ENCODE measurements around the gene ZWILCH. TPM values are rescaled to one million over a fixed set of nuclear protein-coding genes. Genes with fewer than 3 reads are reported as not detected.

Gene ZWILCH
- total and polyA plus RNA-seq, 2 experiments from 2014 or later: 51.0 to 64.1 TPM

DNA sequence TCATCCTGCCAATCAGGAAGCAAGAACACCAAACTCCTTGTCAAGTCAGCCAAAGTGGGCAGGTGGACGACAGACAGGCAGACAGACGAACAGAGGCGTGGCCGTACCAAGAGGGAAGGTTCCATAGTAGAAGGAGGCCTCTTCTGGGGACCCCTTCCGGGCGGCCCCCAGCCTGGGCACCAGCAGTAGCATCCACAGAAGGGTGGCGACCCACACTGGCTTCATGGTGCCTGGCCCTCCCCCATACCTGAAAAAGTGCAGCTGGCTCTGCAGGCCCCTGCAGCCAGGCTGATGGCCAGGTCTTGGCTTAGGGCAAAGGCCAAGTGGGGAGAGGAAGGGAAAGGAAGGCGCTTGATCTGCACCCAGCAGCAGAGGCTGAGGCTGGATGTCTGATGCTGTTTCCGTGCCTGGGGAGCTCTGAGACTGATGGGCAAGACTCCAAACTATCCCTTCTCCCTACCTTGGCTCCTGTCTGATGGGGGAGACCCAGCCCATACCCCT, 60.1 kb downstream of the ZWILCH start (continued):
- TF ChIP-seq, protein P1, sequence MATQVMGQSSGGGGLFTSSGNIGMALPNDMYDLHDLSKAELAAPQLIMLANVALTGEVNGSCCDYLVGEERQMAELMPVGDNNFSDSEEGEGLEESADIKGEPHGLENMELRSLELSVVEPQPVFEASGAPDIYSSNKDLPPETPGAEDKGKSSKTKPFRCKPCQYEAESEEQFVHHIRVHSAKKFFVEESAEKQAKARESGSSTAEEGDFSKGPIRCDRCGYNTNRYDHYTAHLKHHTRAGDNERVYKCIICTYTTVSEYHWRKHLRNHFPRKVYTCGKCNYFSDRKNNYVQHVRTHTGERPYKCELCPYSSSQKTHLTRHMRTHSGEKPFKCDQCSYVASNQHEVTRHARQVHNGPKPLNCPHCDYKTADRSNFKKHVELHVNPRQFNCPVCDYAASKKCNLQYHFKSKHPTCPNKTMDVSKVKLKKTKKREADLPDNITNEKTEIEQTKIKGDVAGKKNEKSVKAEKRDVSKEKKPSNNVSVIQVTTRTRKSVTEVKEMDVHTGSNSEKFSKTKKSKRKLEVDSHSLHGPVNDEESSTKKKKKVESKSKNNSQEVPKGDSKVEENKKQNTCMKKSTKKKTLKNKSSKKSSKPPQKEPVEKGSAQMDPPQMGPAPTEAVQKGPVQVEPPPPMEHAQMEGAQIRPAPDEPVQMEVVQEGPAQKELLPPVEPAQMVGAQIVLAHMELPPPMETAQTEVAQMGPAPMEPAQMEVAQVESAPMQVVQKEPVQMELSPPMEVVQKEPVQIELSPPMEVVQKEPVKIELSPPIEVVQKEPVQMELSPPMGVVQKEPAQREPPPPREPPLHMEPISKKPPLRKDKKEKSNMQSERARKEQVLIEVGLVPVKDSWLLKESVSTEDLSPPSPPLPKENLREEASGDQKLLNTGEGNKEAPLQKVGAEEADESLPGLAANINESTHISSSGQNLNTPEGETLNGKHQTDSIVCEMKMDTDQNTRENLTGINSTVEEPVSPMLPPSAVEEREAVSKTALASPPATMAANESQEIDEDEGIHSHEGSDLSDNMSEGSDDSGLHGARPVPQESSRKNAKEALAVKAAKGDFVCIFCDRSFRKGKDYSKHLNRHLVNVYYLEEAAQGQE (IDR thresholded peaks at IDR 0.05; ENCODE audit: unreplicated experiment): no peak
- TF ChIP-seq EZH2 (IDR thresholded peaks at IDR 0.05; ENCODE audit: low read depth, unreplicated experiment): no peak
- no peak for TF ChIP-seq STAT1 (IDR thresholded peaks at IDR 0.05; ENCODE audit: unreplicated experiment)

- no peaks in the 10 kb centered on the region for H3K79me2 ChIP-seq (replicated peaks; ENCODE audit: insufficient read depth)
- DNase-seq (ENCODE audit: low spot score): peak; percentile 82
- H3K4me3 ChIP-seq: peak within 1 kb of the TSS; percentile 46
- peaks cover 26% of the 10 kb centered on the region for H3K4me1 ChIP-seq (ENCODE audit: insufficient read depth)
- H3K36me3 Mint-ChIP-seq (ENCODE audit: low read depth): peaks cover 5% of the 10 kb centered on the region; the same call in 1 of the 3 replicates
- H3K4me3 Mint-ChIP-seq: peak within 1 kb of the TSS; percentile 60
- H2AFZ ChIP-seq: peak within 1 kb of the TSS; percentile 97
- peak within 1 kb of the TSS; percentile 66 for H3K4me2 ChIP-seq
- peak within 1 kb of the TSS; percentile 50 for H3K27ac ChIP-seq (ENCODE audit: low read depth)
- H4K20me1 ChIP-seq (replicated peaks; ENCODE audit: insufficient read depth): no peaks in the 10 kb centered on the region
- no peaks in the 10 kb centered on the region for H3K27me3 ChIP-seq (ENCODE audit: insufficient read depth)
- H3K27ac Mint-ChIP-seq: peak within 1 kb of the TSS; percentile 76
- ATAC-seq: peak; percentile 84
- H3K9me3 Mint-ChIP-seq: no peaks in the 10 kb centered on the region
- 0 out of 2 replicates have a peak, but pooled peaks cover 6% of the 10 kb centered on the region for H3F3A ChIP-seq (replicated peaks; ENCODE audit: low read depth)
- no peaks in the 10 kb centered on the region for H3K9me2 ChIP-seq (ENCODE audit: insufficient read depth)
- H3K36me3 ChIP-seq (ENCODE audit: insufficient read depth): no peaks in the 10 kb centered on the region
- H3K4me1 Mint-ChIP-seq: peaks cover 28% of the 10 kb centered on the region
- peaks cover 15% of the 10 kb centered on the region for H3K27me3 Mint-ChIP-seq (ENCODE audit: insufficient read depth, low read depth, poor library complexity)
- TF ChIP-seq, protein P2, sequence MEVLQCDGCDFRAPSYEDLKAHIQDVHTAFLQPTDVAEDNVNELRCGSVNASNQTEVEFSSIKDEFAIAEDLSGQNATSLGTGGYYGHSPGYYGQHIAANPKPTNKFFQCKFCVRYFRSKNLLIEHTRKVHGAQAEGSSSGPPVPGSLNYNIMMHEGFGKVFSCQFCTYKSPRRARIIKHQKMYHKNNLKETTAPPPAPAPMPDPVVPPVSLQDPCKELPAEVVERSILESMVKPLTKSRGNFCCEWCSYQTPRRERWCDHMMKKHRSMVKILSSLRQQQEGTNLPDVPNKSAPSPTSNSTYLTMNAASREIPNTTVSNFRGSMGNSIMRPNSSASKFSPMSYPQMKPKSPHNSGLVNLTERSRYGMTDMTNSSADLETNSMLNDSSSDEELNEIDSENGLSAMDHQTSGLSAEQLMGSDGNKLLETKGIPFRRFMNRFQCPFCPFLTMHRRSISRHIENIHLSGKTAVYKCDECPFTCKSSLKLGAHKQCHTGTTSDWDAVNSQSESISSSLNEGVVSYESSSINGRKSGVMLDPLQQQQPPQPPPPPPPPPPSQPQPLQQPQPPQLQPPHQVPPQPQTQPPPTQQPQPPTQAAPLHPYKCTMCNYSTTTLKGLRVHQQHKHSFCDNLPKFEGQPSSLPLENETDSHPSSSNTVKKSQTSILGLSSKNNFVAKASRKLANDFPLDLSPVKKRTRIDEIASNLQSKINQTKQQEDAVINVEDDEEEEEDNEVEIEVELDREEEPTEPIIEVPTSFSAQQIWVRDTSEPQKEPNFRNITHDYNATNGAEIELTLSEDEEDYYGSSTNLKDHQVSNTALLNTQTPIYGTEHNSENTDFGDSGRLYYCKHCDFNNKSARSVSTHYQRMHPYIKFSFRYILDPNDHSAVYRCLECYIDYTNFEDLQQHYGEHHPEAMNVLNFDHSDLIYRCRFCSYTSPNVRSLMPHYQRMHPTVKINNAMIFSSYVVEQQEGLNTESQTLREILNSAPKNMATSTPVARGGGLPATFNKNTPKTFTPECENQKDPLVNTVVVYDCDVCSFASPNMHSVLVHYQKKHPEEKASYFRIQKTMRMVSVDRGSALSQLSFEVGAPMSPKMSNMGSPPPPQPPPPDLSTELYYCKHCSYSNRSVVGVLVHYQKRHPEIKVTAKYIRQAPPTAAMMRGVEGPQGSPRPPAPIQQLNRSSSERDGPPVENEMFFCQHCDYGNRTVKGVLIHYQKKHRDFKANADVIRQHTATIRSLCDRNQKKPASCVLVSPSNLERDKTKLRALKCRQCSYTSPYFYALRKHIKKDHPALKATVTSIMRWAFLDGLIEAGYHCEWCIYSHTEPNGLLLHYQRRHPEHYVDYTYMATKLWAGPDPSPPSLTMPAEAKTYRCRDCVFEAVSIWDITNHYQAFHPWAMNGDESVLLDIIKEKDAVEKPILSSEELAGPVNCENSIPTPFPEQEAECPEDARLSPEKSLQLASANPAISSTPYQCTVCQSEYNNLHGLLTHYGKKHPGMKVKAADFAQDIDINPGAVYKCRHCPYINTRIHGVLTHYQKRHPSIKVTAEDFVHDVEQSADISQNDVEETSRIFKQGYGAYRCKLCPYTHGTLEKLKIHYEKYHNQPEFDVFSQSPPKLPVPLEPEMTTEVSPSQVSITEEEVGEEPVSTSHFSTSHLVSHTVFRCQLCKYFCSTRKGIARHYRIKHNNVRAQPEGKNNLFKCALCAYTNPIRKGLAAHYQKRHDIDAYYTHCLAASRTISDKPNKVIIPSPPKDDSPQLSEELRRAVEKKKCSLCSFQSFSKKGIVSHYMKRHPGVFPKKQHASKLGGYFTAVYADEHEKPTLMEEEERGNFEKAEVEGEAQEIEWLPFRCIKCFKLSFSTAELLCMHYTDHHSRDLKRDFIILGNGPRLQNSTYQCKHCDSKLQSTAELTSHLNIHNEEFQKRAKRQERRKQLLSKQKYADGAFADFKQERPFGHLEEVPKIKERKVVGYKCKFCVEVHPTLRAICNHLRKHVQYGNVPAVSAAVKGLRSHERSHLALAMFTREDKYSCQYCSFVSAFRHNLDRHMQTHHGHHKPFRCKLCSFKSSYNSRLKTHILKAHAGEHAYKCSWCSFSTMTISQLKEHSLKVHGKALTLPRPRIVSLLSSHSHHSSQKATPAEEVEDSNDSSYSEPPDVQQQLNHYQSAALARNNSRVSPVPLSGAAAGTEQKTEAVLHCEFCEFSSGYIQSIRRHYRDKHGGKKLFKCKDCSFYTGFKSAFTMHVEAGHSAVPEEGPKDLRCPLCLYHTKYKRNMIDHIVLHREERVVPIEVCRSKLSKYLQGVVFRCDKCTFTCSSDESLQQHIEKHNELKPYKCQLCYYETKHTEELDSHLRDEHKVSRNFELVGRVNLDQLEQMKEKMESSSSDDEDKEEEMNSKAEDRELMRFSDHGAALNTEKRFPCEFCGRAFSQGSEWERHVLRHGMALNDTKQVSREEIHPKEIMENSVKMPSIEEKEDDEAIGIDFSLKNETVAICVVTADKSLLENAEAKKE (CRISPR knock-in tag; IDR thresholded peaks at IDR 0.05): no peak
- TF ChIP-seq STAT1 (IDR thresholded peaks at IDR 0.05; ENCODE audit: unreplicated experiment): no peak
- TF ChIP-seq NANOG (IDR thresholded peaks at IDR 0.05; ENCODE audit: borderline replicate concordance): no peak
- TF ChIP-seq CREB1 (CRISPR knock-in tag; IDR thresholded peaks at IDR 0.05; ENCODE audit: low read depth): no peak
- TF ChIP-seq, protein P3, sequence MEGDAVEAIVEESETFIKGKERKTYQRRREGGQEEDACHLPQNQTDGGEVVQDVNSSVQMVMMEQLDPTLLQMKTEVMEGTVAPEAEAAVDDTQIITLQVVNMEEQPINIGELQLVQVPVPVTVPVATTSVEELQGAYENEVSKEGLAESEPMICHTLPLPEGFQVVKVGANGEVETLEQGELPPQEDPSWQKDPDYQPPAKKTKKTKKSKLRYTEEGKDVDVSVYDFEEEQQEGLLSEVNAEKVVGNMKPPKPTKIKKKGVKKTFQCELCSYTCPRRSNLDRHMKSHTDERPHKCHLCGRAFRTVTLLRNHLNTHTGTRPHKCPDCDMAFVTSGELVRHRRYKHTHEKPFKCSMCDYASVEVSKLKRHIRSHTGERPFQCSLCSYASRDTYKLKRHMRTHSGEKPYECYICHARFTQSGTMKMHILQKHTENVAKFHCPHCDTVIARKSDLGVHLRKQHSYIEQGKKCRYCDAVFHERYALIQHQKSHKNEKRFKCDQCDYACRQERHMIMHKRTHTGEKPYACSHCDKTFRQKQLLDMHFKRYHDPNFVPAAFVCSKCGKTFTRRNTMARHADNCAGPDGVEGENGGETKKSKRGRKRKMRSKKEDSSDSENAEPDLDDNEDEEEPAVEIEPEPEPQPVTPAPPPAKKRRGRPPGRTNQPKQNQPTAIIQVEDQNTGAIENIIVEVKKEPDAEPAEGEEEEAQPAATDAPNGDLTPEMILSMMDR (conservative IDR thresholded peaks at IDR 0.05; ENCODE audit: low read depth in 2 of 2): no peak
- no peak for TF ChIP-seq POLR2AphosphoS5 (IDR thresholded peaks at IDR 0.05; ENCODE audit: low read depth)
- TF ChIP-seq JUNB (IDR thresholded peaks at IDR 0.05; ENCODE audit: unreplicated experiment): no peak
- TF ChIP-seq, protein P4, sequence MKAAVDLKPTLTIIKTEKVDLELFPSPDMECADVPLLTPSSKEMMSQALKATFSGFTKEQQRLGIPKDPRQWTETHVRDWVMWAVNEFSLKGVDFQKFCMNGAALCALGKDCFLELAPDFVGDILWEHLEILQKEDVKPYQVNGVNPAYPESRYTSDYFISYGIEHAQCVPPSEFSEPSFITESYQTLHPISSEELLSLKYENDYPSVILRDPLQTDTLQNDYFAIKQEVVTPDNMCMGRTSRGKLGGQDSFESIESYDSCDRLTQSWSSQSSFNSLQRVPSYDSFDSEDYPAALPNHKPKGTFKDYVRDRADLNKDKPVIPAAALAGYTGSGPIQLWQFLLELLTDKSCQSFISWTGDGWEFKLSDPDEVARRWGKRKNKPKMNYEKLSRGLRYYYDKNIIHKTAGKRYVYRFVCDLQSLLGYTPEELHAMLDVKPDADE (IDR thresholded peaks at IDR 0.05): no peak
- no peak for TF ChIP-seq EZH2phosphoT487 (IDR thresholded peaks at IDR 0.05; ENCODE audit: unreplicated experiment)
- no peak for TF ChIP-seq ZNF331 (CRISPR knock-in tag; IDR thresholded peaks at IDR 0.05; ENCODE audit: low read depth)
- TF ChIP-seq ZNF114 (CRISPR knock-in tag; IDR thresholded peaks at IDR 0.05): no peak
Measured at GRCh38 chr15:66565741-66566144, 60.6 kb downstream of the ZWILCH start, which contains the start of gene LCTL. Gene LCTL, minus strand, starts transcription at chr15:66565998. Its CDS starts 633 bp downstream, at chr15:66565365.

Measured in GM23338 (cell line).